ENCODE data around the gene ZNF516.
A peak's percentile ranks its signal among the peaks of the same experiment; 100 is the strongest.
"Not testable (repeated sequence)": the region's sequence is repeated elsewhere in the genome, so short reads cannot be mapped to it uniquely, and the experiment has no call there.

ZNF516 gene

GRCh38 chr18:76476665-76477561, 18.1 kb downstream of the ZNF516 start (continued):
- TF ChIP-seq PRDM10 (tag by site-specific recombination; IDR thresholded peaks at IDR 0.05), result no peak
- TF ChIP-seq ZNF48 (tag by site-specific recombination; IDR thresholded peaks at IDR 0.05), result no peak
- TF ChIP-seq ZNF791 (tag by site-specific recombination; IDR thresholded peaks at IDR 0.05), result no peak
- TF ChIP-seq ZNF473 (tag by site-specific recombination; IDR thresholded peaks at IDR 0.05), result no peak

GRCh38 chr18:76475450-76476194, 19.4 kb downstream of the ZNF516 start:
- Histone ChIP-seq H3K36me3 (ENCODE audit: control insufficient read depth in 2 of 2, insufficient read depth in 1 of 2, low read length in 2 of 2) (peaks cover 0 to 5% of the 10 kb centered on the region in 2 experiments; a peak in 1 of 3 replicates), H3K4me3 (ENCODE audit: low read depth, low read length) (no peak overlapping the region), H3K4me1 (ENCODE audit: control insufficient read depth, insufficient read depth, low read length) (peaks cover 34% of the 10 kb centered on the region), H3K27ac (ENCODE audit: extremely low read depth, low read depth, low read length) (no peak overlapping the region), H3K9me3 (ENCODE audit: control insufficient read depth, insufficient read depth, low read depth, low read length) (no peaks in the 10 kb centered on the region)
- no peak for TF ChIP-seq WT1 (tag by site-specific recombination; IDR thresholded peaks at IDR 0.05)
- TF ChIP-seq SCRT2 (tag by site-specific recombination; IDR thresholded peaks at IDR 0.05), result 0 out of 2 replicates have a peak, but pooled peaks have one; percentile 20
- POLR2A ChIA-PET, result no interaction called here
- CTCF ChIA-PET, result interaction anchor here (2.5 kb wide), 1 partner anchor 76 kb away, joined by 6 read pairs; no protein-coding TSS in a partner anchor

- ChIA-PET CTCF (interaction anchor here (1.0 to 1.5 kb wide), 2 partner anchors 18 to 212 kb away, joined by 5 to 6 read pairs; no protein-coding TSS in a partner anchor), POLR2A (no interaction called here)
- peaks cover 34% of the 10 kb centered on the region for H3K4me1 ChIP-seq (ENCODE audit: control insufficient read depth, insufficient read depth, low read length)
- H3K9me3 ChIP-seq (ENCODE audit: control insufficient read depth, insufficient read depth, low read depth, low read length), result no peaks in the 10 kb centered on the region
- H3K4me3 ChIP-seq (ENCODE audit: low read depth, low read length), result no peak overlapping the region
- no peak overlapping the region for H3K27ac ChIP-seq (ENCODE audit: extremely low read depth, low read depth, low read length)
- TF ChIP-seq SP2 (tag by site-specific recombination; IDR thresholded peaks at IDR 0.05) (no peak), SP7 (tag by site-specific recombination; IDR thresholded peaks at IDR 0.05) (no peak), ZNF549 (tag by site-specific recombination; IDR thresholded peaks at IDR 0.05) (no peak), REST (tag by site-specific recombination; IDR thresholded peaks at IDR 0.05) (no peak), ZBTB7A (tag by site-specific recombination; IDR thresholded peaks at IDR 0.05; ENCODE audit: low read depth) (no peak), ZFP69B (tag by site-specific recombination; IDR thresholded peaks at IDR 0.05) (no peak), ZFP37 (tag by site-specific recombination; IDR thresholded peaks at IDR 0.05) (no peak), PBX3 (CRISPR knock-in tag; IDR thresholded peaks at IDR 0.05) (no peak)
- H3K36me3 ChIP-seq (ENCODE audit: control insufficient read depth in 2 of 2, insufficient read depth in 1 of 2, low read length in 2 of 2), result peaks cover 0 to 5% of the 10 kb centered on the region in 2 experiments; a peak in 1 of 3 replicates
These were observed 20.2 kb downstream of the ZNF516 start for GRCh38 chr18:76474824-76475223.

GRCh38 chr18:76473521-76473920, 21.5 kb downstream of the ZNF516 start:
- H3K4me1 ChIP-seq (ENCODE audit: control insufficient read depth, insufficient read depth, low read length), result peaks cover 34% of the 10 kb centered on the region
- H3K9me3 ChIP-seq (ENCODE audit: control insufficient read depth, insufficient read depth, low read depth, low read length); H3K27ac ChIP-seq (ENCODE audit: extremely low read depth, low read depth, low read length); POLR2A ChIA-PET; H3K4me3 ChIP-seq (ENCODE audit: low read depth, low read length); H3K36me3 ChIP-seq (ENCODE audit: control insufficient read depth in 2 of 2, insufficient read depth in 1 of 2, low read length in 2 of 2): not testable (repeated sequence)
- CTCF ChIA-PET, result interaction anchor here (0.7 to 1.5 kb wide), 2 partner anchors 74 to 213 kb away, joined by 3 to 5 read pairs; no protein-coding TSS in a partner anchor

All from HEK293 (cell line).